ENCODE data around the gene ZDHHC18. TPM values are rescaled to one million over a fixed set of nuclear protein-coding genes. Genes with fewer than 3 reads are reported as not detected.

ZDHHC18 gene
- total and polyA plus RNA-seq, 2 of the 8 experiments (the other 6 are each of a cell fraction or from before 2014, with no cell fraction given): 29.7 to 49.8 TPM

- no peak for TF ChIP-seq YY1 (IDR thresholded peaks at IDR 0.05; ENCODE audit: low read depth, low read length)
- no peak for TF ChIP-seq POLR2A (IDR thresholded peaks at IDR 0.05; ENCODE audit: control extremely low read depth in 1 of 2, low read depth in 2 of 2, low read length in 2 of 2)
- no peak for TF ChIP-seq RAD21 (IDR thresholded peaks at IDR 0.05 in 1 of 2, conservative IDR thresholded peaks at IDR 0.05 in 1 of 2; ENCODE audit: low read depth in 2 of 2, low read length in 2 of 2)
Measured at GRCh38 chr1:26861889-26862378, 35.4 kb downstream of the ZDHHC18 start (continued).

Data from H1 (cell line).